ENCODE measurements around the gene ZSCAN18. TPM values are rescaled to one million over a fixed set of nuclear protein-coding genes. Genes with fewer than 3 reads are reported as not detected.

Gene ZSCAN18
- total and polyA plus RNA-seq, 2 donors (not counting 1 experiment from before 2014, with no cell fraction given) = 81.0 to 90.5 TPM

DNA sequence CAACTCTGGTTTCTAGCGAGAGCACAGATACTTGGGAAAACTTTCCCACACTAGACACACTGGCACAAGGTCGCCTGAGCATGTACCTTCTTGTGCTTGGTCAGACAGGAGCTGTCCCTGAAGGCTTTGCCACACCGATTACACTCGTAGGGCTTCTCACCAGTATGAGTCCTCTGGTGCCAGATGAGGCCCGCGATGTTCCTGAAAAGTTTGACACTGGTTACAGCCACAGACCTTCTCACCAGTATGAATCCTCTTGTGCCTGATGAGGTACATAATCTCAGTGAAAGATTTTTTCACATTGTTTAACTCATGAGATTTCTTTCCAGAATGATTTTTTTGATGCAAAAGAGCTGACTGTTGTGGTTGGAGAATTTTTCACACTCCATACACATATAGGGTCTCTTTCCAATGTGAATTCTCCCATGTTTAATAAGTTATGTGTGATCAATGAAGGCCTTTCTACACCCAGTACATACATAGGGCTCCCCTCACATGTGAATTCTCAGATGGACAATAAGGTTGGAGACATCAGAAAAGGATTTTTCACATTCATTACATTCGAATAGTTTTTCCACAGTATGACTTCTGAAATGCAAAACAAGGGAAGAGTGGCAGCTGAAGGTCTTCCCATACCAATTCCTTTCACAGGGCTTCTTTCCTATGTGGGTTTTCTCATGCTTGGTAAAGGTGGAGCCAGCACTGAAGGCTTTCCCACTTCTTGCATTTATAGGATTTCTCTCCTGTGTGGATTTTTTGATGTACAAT, 9.9 kb upstream of the ZSCAN18 start:
- ChIA-PET POLR2A (no interaction called here), CTCF (no interaction called here)
- no peak for TF ChIP-seq EZH2 (IDR thresholded peaks at IDR 0.05; ENCODE audit: borderline replicate concordance, insufficient read depth, low read depth, low read length, poor library complexity, severe bottlenecking)
- TF ChIP-seq, protein P1, sequence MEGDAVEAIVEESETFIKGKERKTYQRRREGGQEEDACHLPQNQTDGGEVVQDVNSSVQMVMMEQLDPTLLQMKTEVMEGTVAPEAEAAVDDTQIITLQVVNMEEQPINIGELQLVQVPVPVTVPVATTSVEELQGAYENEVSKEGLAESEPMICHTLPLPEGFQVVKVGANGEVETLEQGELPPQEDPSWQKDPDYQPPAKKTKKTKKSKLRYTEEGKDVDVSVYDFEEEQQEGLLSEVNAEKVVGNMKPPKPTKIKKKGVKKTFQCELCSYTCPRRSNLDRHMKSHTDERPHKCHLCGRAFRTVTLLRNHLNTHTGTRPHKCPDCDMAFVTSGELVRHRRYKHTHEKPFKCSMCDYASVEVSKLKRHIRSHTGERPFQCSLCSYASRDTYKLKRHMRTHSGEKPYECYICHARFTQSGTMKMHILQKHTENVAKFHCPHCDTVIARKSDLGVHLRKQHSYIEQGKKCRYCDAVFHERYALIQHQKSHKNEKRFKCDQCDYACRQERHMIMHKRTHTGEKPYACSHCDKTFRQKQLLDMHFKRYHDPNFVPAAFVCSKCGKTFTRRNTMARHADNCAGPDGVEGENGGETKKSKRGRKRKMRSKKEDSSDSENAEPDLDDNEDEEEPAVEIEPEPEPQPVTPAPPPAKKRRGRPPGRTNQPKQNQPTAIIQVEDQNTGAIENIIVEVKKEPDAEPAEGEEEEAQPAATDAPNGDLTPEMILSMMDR (IDR thresholded peaks at IDR 0.05) = no peak
- no peak overlapping the region for H3K4me3 Mint-ChIP-seq
- no peak overlapping the region for H3K27ac Mint-ChIP-seq
- H3K4me1 ChIP-seq (ENCODE audit: control insufficient read depth in 2 of 2, insufficient read depth in 2 of 2, low read length in 2 of 2) = no peaks in the 10 kb centered on the region
- no peaks in the 10 kb centered on the region for H3K79me2 ChIP-seq (ENCODE audit: control insufficient read depth, insufficient read depth, low read length)
- no peaks in the 10 kb centered on the region for H3K36me3 ChIP-seq (replicated peaks in 1 of 2; ENCODE audit: control extremely low read depth in 1 of 2, control insufficient read depth in 1 of 2, extremely low read depth in 1 of 2, insufficient read depth in 2 of 2, low read length in 1 of 2)
- DNase-seq = peak; percentile 14
- H3K27ac ChIP-seq (ENCODE audit: low read length in 2 of 2) = no peak overlapping the region
- no peaks in the 10 kb centered on the region for H3K27me3 Mint-ChIP-seq
- whole genome bisulfite sequencing (ENCODE audit: insufficient coverage) = 93% methylated on average over 6 of the region's 7 CpGs
- no peaks in the 10 kb centered on the region for H4K20me1 ChIP-seq (ENCODE audit: control insufficient read depth, insufficient read depth, low read length, poor library complexity, severe bottlenecking)
- intact Hi-C loops (cut with micrococcal nuclease) = no loop called here
- H3K4me3 ChIP-seq (ENCODE audit: control extremely low read depth in 1 of 5, extremely low read depth in 1 of 5, insufficient read depth in 1 of 5, low read depth in 2 of 5, low read length in 4 of 5) = no peak overlapping the region
- H3K27me3 ChIP-seq (replicated peaks in 1 of 4; ENCODE audit: control extremely low read depth in 1 of 4, control insufficient read depth in 3 of 4, insufficient read depth in 4 of 4, low read length in 3 of 4) = no peaks in the 10 kb centered on the region
- H3K9me3 ChIP-seq (ENCODE audit: control extremely low read depth in 1 of 3, control insufficient read depth in 2 of 3, insufficient read depth in 1 of 3, low read length in 2 of 3) = peaks cover 11 to 78% (median 67%) of the 10 kb centered on the region in 3 donors
- peaks cover 28% of the 10 kb centered on the region for H3K9me3 Mint-ChIP-seq (ENCODE audit: insufficient read depth)
- no peaks in the 10 kb centered on the region for H3K4me1 Mint-ChIP-seq
- ATAC-seq (ENCODE audit: low read depth) = no peak
- H2AFZ ChIP-seq (ENCODE audit: insufficient read depth, low read depth, low read length, poor library complexity, severe bottlenecking) = no peak overlapping the region
- no peak overlapping the region for H3K9ac ChIP-seq (ENCODE audit: low read length)
- no peak overlapping the region for H3K4me2 ChIP-seq (replicated peaks; ENCODE audit: low read depth, low read length, poor library complexity, severe bottlenecking)

- Histone ChIP-seq H3K9me3 (ENCODE audit: control extremely low read depth in 1 of 3, control insufficient read depth in 2 of 3, insufficient read depth in 1 of 3, low read length in 2 of 3) (peaks cover 1 to 79% (median 17%) of the 10 kb centered on the region in 3 donors), H3K9ac (ENCODE audit: low read length) (peak overlapping the region; percentile 100), H3K79me2 (ENCODE audit: control insufficient read depth, insufficient read depth, low read length) (peaks cover 31% of the 10 kb centered on the region), H4K20me1 (ENCODE audit: control insufficient read depth, insufficient read depth, low read length, poor library complexity, severe bottlenecking) (no peaks in the 10 kb centered on the region), H3K4me3 (ENCODE audit: control extremely low read depth in 1 of 5, extremely low read depth in 1 of 5, insufficient read depth in 1 of 5, low read depth in 2 of 5, low read length in 4 of 5) (peak overlapping the region; percentile 73 to 96 (median 92)), H3K4me1 (ENCODE audit: control insufficient read depth in 2 of 2, insufficient read depth in 2 of 2, low read length in 2 of 2) (peaks cover 13 to 16% of the 10 kb centered on the region in 2 donors), H2AFZ (ENCODE audit: insufficient read depth, low read depth, low read length, poor library complexity, severe bottlenecking) (peak overlapping the region; percentile 26), H3K4me2 (replicated peaks; ENCODE audit: low read depth, low read length, poor library complexity, severe bottlenecking) (peak overlapping the region; percentile 92), H3K36me3 (replicated peaks in 1 of 2; ENCODE audit: control extremely low read depth in 1 of 2, control insufficient read depth in 1 of 2, extremely low read depth in 1 of 2, insufficient read depth in 2 of 2, low read length in 1 of 2) (no peaks in the 10 kb centered on the region), H3K27me3 (replicated peaks in 1 of 4; ENCODE audit: control extremely low read depth in 1 of 4, control insufficient read depth in 3 of 4, insufficient read depth in 4 of 4, low read length in 3 of 4) (no peaks in the 10 kb centered on the region), H3K27ac (ENCODE audit: low read length in 2 of 2) (peak overlapping the region; percentile 98 to 100)
- H3K4me1 Mint-ChIP-seq = peaks cover 18% of the 10 kb centered on the region
- TF ChIP-seq EZH2 (IDR thresholded peaks at IDR 0.05; ENCODE audit: borderline replicate concordance, insufficient read depth, low read depth, low read length, poor library complexity, severe bottlenecking) = no peak
- TF ChIP-seq, protein P1 (IDR thresholded peaks at IDR 0.05) = no peak
- 0% methylated on average over 1 of the region's 2 CpGs for WGBS (ENCODE audit: insufficient coverage)
- intact Hi-C loops (cut with micrococcal nuclease) = loop anchor here (1.0 to 5.0 kb wide), 7 partner anchors 39 to 180 kb away; partner anchors contain the start of genes ZNF135, ZNF256, ZNF329 and ZNF606
- peak overlapping the region; percentile 97 for H3K27ac Mint-ChIP-seq
- peaks cover 9% of the 10 kb centered on the region for H3K9me3 Mint-ChIP-seq (ENCODE audit: insufficient read depth)
- DNase-seq (no peak), ATAC-seq (ENCODE audit: low read depth) (peak; percentile 4)
- ChIA-PET CTCF (no interaction called here), POLR2A (no interaction called here)
- peak overlapping the region; percentile 81 for H3K4me3 Mint-ChIP-seq
- H3K27me3 Mint-ChIP-seq = peaks cover 3% of the 10 kb centered on the region
Measured at GRCh38 chr19:58098682-58098998, 609 bp upstream of the ZSCAN18 start.
